ENCODE results near the gene ERH. TPM values are rescaled to one million over a fixed set of nuclear protein-coding genes. Genes with fewer than 3 reads are reported as not detected.

ERH gene
- total RNA-seq, 2 donors from 2014 or later, result 55.5 to 55.9 TPM

- Histone ChIP-seq H3K4me3 (no peak overlapping the region), H3K9me3 (no peaks in the 10 kb centered on the region), H3K27ac (peak overlapping the region; percentile 78 to 90), H3K27me3 (replicated peaks; ENCODE audit: insufficient read depth) (no peaks in the 10 kb centered on the region), H3K36me3 (no peaks in the 10 kb centered on the region), H3K4me1 (ENCODE audit: control insufficient read depth in 1 of 2, low read depth in 2 of 2) (peaks cover 11 to 26% of the 10 kb centered on the region in 2 donors)
- DNase-seq (ENCODE audit: low spot score) (no peak), ATAC-seq (ENCODE audit: insufficient number of reproducible peaks, low FRiP score, low read depth) (no peak)
- no peak for TF ChIP-seq CTCF (IDR thresholded peaks at IDR 0.05)
These were observed 42.9 kb downstream of the ERH start for GRCh38 chr14:69355154-69355597.

- Histone ChIP-seq H3K4me3 (no peak overlapping the region), H3K4me1 (ENCODE audit: control insufficient read depth in 1 of 2, low read depth in 2 of 2) (peaks cover 11 to 26% of the 10 kb centered on the region in 2 donors), H3K9me3 (no peaks in the 10 kb centered on the region), H3K36me3 (no peaks in the 10 kb centered on the region), H3K27me3 (replicated peaks; ENCODE audit: insufficient read depth) (no peaks in the 10 kb centered on the region), H3K27ac (peak overlapping the region; percentile 78 to 90)
- ATAC-seq (ENCODE audit: insufficient number of reproducible peaks, low FRiP score, low read depth) (no peak), DNase-seq (ENCODE audit: low spot score) (no peak)
- no peak for TF ChIP-seq CTCF (IDR thresholded peaks at IDR 0.05)
These were observed 43.5 kb downstream of the ERH start for GRCh38 chr14:69354383-69355153.

GRCh38 chr14:69353168-69353567 is 44.9 kb downstream of the ERH start:
- no peaks in the 10 kb centered on the region for H3K36me3 ChIP-seq
- no peaks in the 10 kb centered on the region for H3K9me3 ChIP-seq
- H3K27ac ChIP-seq, result no peak overlapping the region
- ATAC-seq (ENCODE audit: insufficient number of reproducible peaks, low FRiP score, low read depth) (no peak), DNase-seq (ENCODE audit: low spot score) (no peak)
- peaks cover 11 to 26% of the 10 kb centered on the region in 2 donors for H3K4me1 ChIP-seq (ENCODE audit: control insufficient read depth in 1 of 2, low read depth in 2 of 2)
- no peak overlapping the region for H3K4me3 ChIP-seq
- TF ChIP-seq CTCF (IDR thresholded peaks at IDR 0.05), result no peak
- H3K27me3 ChIP-seq (replicated peaks; ENCODE audit: insufficient read depth), result no peaks in the 10 kb centered on the region

- Histone ChIP-seq H3K27ac (no peak overlapping the region), H3K36me3 (no peaks in the 10 kb centered on the region), H3K4me1 (ENCODE audit: control insufficient read depth in 1 of 2, low read depth in 2 of 2) (peaks cover 11 to 25% of the 10 kb centered on the region in 2 donors), H3K27me3 (replicated peaks; ENCODE audit: insufficient read depth) (no peaks in the 10 kb centered on the region), H3K9me3 (no peaks in the 10 kb centered on the region), H3K4me3 (no peak overlapping the region)
- TF ChIP-seq CTCF (IDR thresholded peaks at IDR 0.05), result no peak
- ATAC-seq (ENCODE audit: insufficient number of reproducible peaks, low FRiP score, low read depth) (no peak), DNase-seq (ENCODE audit: low spot score) (no peak)
These were observed 46.2 kb downstream of the ERH start for GRCh38 chr14:69351911-69352310.

- Histone ChIP-seq H3K36me3 (no peaks in the 10 kb centered on the region), H3K4me1 (ENCODE audit: control insufficient read depth in 1 of 2, low read depth in 2 of 2) (peaks cover 11 to 21% of the 10 kb centered on the region in 2 donors), H3K27ac (no peak overlapping the region), H3K4me3 (no peak overlapping the region), H3K27me3 (replicated peaks; ENCODE audit: insufficient read depth) (no peaks in the 10 kb centered on the region), H3K9me3 (no peaks in the 10 kb centered on the region)
- no peak for DNase-seq (ENCODE audit: low spot score)
- no peak for ATAC-seq (ENCODE audit: insufficient number of reproducible peaks, low FRiP score, low read depth)
- no peak for TF ChIP-seq CTCF (IDR thresholded peaks at IDR 0.05)
These were observed 46.7 kb downstream of the ERH start for GRCh38 chr14:69351385-69351784.
